Sigmoid colon (tissue), 7 donors: ENCODE measurements around the gene GMNC. TPM values are rescaled to one million over a fixed set of nuclear protein-coding genes. Genes with fewer than 3 reads are reported as not detected.

Experiments
- DNase-seq: peaks from one replicate; pipeline ENCODE4 v3.0.0-alpha.2; 2019
- H3K27ac ChIP-seq, 4 donors: fragments of 200-600 bp; sonication (generic); one replicate each; pipeline ENCODE4 v1.5.1; 2016 to 2019; ENCODE audit warnings: mild to moderate bottlenecking in 1 of 4
- H3K27me3 ChIP-seq, 3 donors: fragments of 200-600 bp; sonication (generic); one replicate each; pipeline ENCODE4 v1.5.1; 2019; ENCODE audit warnings: mild to moderate bottlenecking in 1 of 3
- H3K36me3 ChIP-seq, 4 donors: fragments of 200-600 bp; sonication (generic); one replicate each; pipeline ENCODE4 v1.5.1; 2016 to 2019
- H3K4me1 ChIP-seq, 4 donors: fragments of 200-600 bp; sonication (generic); one replicate each; pipeline ENCODE4 v1.5.1; 2017 to 2019
- H3K4me3 ChIP-seq, 4 donors: fragments of 200-600 bp; sonication (generic); one replicate each; pipeline ENCODE4 v1.5.1; 2017 to 2019; ENCODE audit warnings: mild to moderate bottlenecking in 2 of 4, moderate library complexity in 1 of 4
- H3K9me3 ChIP-seq, 4 donors: fragments of 200-600 bp in 3 of 4; sonication (generic) in 3 of 4; one replicate each; pipeline versions ENCODE4 v1.5.1 to v1.6.1; 2013 to 2019
- EP300 ChIP-seq, 4 donors: sonication (generic); formaldehyde crosslinking; IDR thresholded peaks; one replicate each; pipeline ENCODE4 v1.6.1; 2017; ENCODE audit warnings: antibody characterized with exemption in 4 of 4
- POLR2A ChIP-seq, 2 donors: fragments of 450-650 bp; IDR thresholded peaks; one replicate each; pipeline ENCODE4 v1.6.1; 2016; ENCODE audit warnings: antibody characterized with exemption in 2 of 2, mild to moderate bottlenecking in 2 of 2, moderate library complexity in 2 of 2
- POLR2AphosphoS5 ChIP-seq, 4 donors: sonication (generic); formaldehyde crosslinking; IDR thresholded peaks; one replicate each; pipeline ENCODE4 v1.6.1; 2017; ENCODE audit warnings: antibody characterized with exemption in 4 of 4
- WGBS, 2 donors: extraction: QIAGEN DNeasy Blood & Tissue Kit; methylation state at CpG; one replicate each; pipeline ENCODE4 v1.1.7; 2013; 5-methylcytosine and 5-hydroxymethylcytosine counted together
- intact Hi-C: fragments of 100-400 bp; cut with DNase I; formaldehyde crosslinking; loops from one replicate; pipeline ENCODE4 v1.15.1; 2023
- polyA plus RNA-seq, 3 donors: library from polyadenylated mRNA; stranded (reverse); fragments of 200-250 nt; gene quantifications; one replicate each; pipeline ENCODE4 v1.2.3, GENCODE V29; 2013
- total RNA-seq, 4 donors: library from RNA; depleted of rRNA; stranded (reverse); fragments of >200 nt; gene quantifications; one replicate each; pipeline ENCODE4 v1.1.0, GENCODE V29; 2016
- TF ChIP-seq, protein P1 (sequence below), 4 experiments: fragments of 450-650 bp in 3 of 4; fragments of 200-600 bp in 1 of 4; IDR thresholded peaks; one replicate each; pipeline ENCODE4 v1.5.1; 2016 to 2019; ENCODE audit warnings: antibody characterized with exemption in 4 of 4, mild to moderate bottlenecking in 3 of 4, moderate library complexity in 2 of 4
- donor health status: healthy with polysubstance abuse.
- donor health status: Bipolar disorder and iron deficiency.
- donor health status: healthy.

Gene GMNC, protein sequence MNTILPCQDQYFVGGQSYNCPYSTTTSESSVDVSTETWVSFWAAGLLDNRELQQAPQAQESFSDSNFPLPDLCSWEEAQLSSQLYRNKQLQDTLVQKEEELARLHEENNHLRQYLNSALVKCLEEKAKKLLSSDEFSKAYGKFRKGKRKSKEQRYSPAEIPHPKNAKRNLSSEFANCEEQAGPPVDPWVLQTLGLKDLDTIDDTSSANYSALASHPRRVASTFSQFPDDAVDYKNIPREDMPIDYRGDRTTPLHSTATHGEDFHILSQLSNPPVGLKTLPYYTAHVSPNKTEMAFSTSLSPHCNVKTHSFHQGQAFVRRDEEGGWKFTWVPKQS
- not detected for total RNA-seq
- under 1 TPM in 1 of 3 donors, not detected in 2; 0.01 TPM for polyA plus RNA-seq

DNA sequence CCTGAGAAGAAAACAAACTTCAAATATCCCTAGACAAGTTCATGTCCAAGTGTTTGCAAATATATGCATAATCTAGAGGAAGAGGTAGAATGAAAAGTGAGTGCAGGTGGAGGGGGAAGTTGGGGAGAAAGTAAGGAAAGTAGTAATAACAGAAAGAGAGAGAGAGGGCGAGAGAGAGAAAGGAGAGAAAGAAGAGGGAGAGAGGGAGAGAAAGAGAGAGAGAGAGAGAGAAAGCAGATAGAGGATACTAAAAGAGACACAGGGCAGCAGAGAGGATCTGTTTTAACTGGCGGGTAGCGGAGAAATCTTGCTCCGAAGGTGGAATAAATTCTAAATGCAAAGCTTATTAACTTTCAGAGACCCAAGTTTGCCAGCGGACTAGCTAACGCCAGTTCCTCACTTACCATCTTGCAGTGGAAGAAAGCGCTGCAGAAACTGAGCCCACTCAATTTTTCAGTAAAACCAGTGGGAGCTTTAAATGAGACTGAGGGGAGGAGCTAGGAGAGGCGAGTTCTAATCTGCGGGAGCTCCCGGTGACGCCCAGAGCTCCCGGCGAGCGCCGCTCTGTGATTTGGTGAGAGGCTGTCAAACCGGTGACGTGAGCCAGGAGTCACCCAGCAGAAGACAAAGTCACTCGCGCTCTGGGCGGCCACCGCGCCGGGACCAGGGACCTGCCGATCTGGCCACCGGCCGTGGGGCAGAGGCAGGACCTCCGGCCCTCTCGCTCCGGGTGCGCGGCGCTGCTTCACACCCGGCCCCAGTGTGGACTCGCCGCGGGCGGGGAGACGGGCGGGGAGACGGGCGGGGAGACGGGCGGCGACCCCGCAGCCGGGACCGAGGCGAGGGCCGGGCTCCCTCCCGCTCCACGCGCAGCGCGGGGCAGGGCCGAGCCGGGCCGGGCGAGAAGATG is at the start of gene GMNC:
Gene GMNC (minus strand): TSS at position 486 of the 910 bp plus-strand sequence. CDS start 79 bp downstream, at position 407.
- no peaks in the 10 kb centered on the region for H3K36me3 ChIP-seq
- intact Hi-C loops: loop anchor here (5.0 kb wide), 1 partner anchor 900 kb away; no protein-coding TSS in a partner anchor
- H3K27ac ChIP-seq: peak within 1 kb of the TSS; percentile 75 to 82 (median 80)
- DNase-seq: peak; percentile 89
- peak within 1 kb of the TSS; percentile 49 to 86 (median 77) for H3K4me3 ChIP-seq
- no peaks in the 10 kb centered on the region for H3K9me3 ChIP-seq
- peaks cover 0 to 9% (median 0%) of the 10 kb centered on the region in 4 donors for H3K4me1 ChIP-seq
- TF ChIP-seq POLR2AphosphoS5 (IDR thresholded peaks at IDR 0.05) (peak; percentile 53 to 83 (median 64)), POLR2A (IDR thresholded peaks at IDR 0.05) (no peak), EP300 (IDR thresholded peaks at IDR 0.05) (no peak)
- TF ChIP-seq, protein P1, sequence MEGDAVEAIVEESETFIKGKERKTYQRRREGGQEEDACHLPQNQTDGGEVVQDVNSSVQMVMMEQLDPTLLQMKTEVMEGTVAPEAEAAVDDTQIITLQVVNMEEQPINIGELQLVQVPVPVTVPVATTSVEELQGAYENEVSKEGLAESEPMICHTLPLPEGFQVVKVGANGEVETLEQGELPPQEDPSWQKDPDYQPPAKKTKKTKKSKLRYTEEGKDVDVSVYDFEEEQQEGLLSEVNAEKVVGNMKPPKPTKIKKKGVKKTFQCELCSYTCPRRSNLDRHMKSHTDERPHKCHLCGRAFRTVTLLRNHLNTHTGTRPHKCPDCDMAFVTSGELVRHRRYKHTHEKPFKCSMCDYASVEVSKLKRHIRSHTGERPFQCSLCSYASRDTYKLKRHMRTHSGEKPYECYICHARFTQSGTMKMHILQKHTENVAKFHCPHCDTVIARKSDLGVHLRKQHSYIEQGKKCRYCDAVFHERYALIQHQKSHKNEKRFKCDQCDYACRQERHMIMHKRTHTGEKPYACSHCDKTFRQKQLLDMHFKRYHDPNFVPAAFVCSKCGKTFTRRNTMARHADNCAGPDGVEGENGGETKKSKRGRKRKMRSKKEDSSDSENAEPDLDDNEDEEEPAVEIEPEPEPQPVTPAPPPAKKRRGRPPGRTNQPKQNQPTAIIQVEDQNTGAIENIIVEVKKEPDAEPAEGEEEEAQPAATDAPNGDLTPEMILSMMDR (IDR thresholded peaks at IDR 0.05): no peak
- H3K27me3 ChIP-seq: no peaks in the 10 kb centered on the region
- 4 to 5% methylated on average over 58 of the region's 58 CpGs for WGBS, 2 donors

DNA sequence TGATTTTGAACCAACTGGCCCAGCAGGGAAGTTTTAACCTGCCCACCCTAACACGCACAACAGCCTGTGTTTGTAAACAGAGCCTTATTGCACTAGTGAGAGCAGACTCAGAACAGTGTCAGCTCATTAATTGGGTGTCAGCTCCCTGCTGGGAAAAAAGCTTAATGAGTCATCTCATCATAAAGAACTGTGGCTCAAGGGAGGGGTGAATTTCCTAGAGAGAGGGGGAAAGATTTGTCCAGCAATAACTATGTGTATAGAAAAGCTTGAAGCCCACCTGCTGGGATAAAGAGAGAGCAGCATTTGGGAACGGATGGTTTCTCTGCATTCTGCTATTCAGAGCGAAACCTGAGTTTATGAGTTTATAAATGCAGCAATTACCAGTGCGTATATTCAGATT is 48.9 kb upstream of the GMNC start:
- TF ChIP-seq POLR2A (IDR thresholded peaks at IDR 0.05) (no peak), POLR2AphosphoS5 (IDR thresholded peaks at IDR 0.05) (no peak), EP300 (IDR thresholded peaks at IDR 0.05) (no peak)
- 61 to 62% methylated on average over 4 of the region's 4 CpGs for WGBS, 2 donors
- intact Hi-C loops: no loop called here

DNA sequence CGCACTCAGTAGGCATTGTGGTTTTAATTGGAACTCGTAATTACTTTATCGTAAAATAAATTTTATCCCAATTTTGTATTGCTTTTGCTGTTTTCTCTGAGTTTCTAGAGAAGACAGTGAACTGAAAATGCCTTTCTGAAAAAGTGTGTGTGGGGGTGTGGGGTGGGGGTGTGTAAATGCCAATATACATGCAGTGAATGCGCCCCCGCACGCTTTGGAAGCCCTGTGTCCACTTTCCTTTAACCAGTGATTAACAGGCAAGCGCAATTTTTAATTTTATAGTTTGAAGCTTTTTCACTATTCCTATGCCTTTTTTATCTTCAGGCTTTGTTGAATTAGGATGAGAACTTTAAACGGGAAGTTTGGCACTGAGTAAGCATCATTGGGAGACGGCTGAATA is 47.4 kb upstream of the GMNC start:
- WGBS, 2 donors: 87 to 91% methylated on average over 9 of the region's 9 CpGs
- H3K36me3 ChIP-seq: no peaks in the 10 kb centered on the region
- H3K27ac ChIP-seq: no peak overlapping the region
- no peaks in the 10 kb centered on the region for H3K4me1 ChIP-seq
- H3K9me3 ChIP-seq: no peaks in the 10 kb centered on the region
- no peak for TF ChIP-seq EP300 (IDR thresholded peaks at IDR 0.05)
- no peak for DNase-seq
- no peak overlapping the region for H3K4me3 ChIP-seq
- no peaks in the 10 kb centered on the region for H3K27me3 ChIP-seq
- intact Hi-C loops: no loop called here

More for the DNA sequence above, 48.9 kb upstream of the GMNC start:
- H3K4me3 ChIP-seq: no peak overlapping the region
- H3K27ac ChIP-seq: no peak overlapping the region
- DNase-seq: no peak
- no peaks in the 10 kb centered on the region for H3K36me3 ChIP-seq
- no peaks in the 10 kb centered on the region for H3K27me3 ChIP-seq
- H3K9me3 ChIP-seq: no peaks in the 10 kb centered on the region
- H3K4me1 ChIP-seq: no peaks in the 10 kb centered on the region

DNA sequence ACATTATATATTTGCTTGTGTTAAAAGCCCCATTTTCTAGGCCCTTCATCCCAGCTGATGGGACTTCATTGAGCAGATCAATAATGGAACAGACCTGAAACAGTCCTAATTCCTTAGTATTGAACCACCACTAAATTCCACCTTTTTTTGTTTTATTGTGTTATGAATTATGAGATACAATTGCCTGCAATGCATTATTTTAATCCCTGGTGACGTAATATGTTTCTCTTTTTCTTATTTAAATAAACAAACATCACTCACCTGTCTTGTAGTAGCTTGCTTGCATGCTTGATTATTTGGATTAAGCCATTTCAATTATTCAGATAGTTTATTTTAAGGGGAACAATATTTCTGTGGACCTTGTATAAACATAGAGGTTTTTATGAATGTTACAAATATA is 40.7 kb upstream of the GMNC start:
- Histone ChIP-seq H3K27me3 (no peaks in the 10 kb centered on the region), H3K4me3 (no peak overlapping the region), H3K36me3 (no peaks in the 10 kb centered on the region), H3K9me3 (peaks cover 0 to 3% (median 0%) of the 10 kb centered on the region in 4 donors), H3K27ac (no peak overlapping the region), H3K4me1 (no peaks in the 10 kb centered on the region)
- TF ChIP-seq POLR2AphosphoS5 (IDR thresholded peaks at IDR 0.05): no peak
- TF ChIP-seq, protein P1 (IDR thresholded peaks at IDR 0.05): no peak
- no peak for TF ChIP-seq POLR2A (IDR thresholded peaks at IDR 0.05)
- no peak for TF ChIP-seq EP300 (IDR thresholded peaks at IDR 0.05)
- intact Hi-C loops: no loop called here
- 74% methylated on average over 1 of the region's 1 CpG for WGBS, 2 donors
- DNase-seq: no peak

DNA sequence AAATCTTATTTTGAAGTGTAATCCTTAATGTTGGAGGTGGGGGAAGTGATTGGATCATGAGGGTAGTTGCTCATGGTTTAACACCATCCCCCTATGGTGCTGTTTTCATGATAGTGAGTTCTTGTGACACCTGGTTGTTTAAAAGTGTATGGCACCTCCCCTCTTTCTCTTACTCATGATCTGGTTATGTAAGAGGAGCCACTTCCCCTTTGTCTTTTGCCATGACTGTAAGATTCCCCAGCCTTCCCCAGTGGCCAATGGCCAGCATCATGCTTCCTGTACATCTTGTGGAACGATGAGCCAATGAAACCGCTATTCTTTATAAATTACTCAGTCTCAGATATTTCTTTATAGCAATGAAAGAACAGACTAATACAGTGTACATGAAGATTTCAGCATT is 39.8 kb upstream of the GMNC start:
- no peaks in the 10 kb centered on the region for H3K36me3 ChIP-seq
- TF ChIP-seq, protein P1 (IDR thresholded peaks at IDR 0.05): no peak
- TF ChIP-seq POLR2AphosphoS5 (IDR thresholded peaks at IDR 0.05): no peak
- TF ChIP-seq POLR2A (IDR thresholded peaks at IDR 0.05): no peak
- TF ChIP-seq EP300 (IDR thresholded peaks at IDR 0.05): no peak
- no peaks in the 10 kb centered on the region for H3K4me1 ChIP-seq
- H3K27me3 ChIP-seq: no peaks in the 10 kb centered on the region
- no peak overlapping the region for H3K27ac ChIP-seq
- H3K4me3 ChIP-seq: no peak overlapping the region
- intact Hi-C loops: no loop called here
- WGBS, 2 donors: 67 to 91% methylated on average over 2 of the region's 2 CpGs
- DNase-seq: no peak
- peaks cover 0 to 3% (median 0%) of the 10 kb centered on the region in 4 donors for H3K9me3 ChIP-seq
